ENCODE data around the gene DOK7.
"Not testable (repeated sequence)": the region's sequence is repeated elsewhere in the genome, so short reads cannot be mapped to it uniquely, and the experiment has no call there.

Gene DOK7

DNA sequence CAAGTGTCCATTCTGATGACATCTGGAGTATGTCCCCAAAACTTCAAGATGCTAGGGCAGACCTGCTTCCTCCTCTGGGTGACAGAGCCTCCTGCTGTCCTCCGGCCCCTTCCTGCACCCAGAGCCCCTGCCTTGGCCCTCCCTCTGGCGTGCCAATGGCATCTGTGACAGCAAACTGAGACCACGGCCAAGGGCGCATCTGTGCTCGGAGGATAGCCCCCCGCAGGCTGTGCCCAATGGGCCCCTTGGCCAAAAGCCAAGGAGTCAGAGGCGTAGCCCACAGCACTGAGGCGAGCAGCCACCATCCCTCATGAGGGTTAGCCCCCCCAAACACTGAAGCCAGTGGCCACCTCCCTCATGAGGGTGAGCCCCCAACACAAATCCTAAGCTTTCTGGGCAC is 61.2 kb downstream of the DOK7 start:
- DNase-seq = no peak

DNA sequence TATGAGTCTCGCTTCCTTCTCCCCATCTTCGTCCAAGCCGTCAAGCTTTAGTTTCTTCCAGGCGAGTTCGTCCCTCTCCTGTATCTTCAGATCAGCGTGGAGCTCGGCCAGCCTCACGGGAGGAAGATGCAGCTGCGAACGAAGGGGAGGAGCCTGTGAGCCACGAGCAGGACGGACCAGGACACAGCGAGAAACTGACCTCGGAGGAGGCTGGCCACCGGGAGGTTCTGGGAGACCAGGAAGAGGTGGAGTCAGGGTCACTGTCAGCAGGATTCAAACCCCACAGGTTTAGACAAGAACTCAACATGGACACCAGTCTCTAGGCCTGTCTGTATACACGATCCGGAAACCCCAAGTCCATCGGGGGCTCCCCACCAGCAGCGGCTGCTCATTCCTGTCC is 61.8 kb downstream of the DOK7 start:
- no peak for DNase-seq

DNA sequence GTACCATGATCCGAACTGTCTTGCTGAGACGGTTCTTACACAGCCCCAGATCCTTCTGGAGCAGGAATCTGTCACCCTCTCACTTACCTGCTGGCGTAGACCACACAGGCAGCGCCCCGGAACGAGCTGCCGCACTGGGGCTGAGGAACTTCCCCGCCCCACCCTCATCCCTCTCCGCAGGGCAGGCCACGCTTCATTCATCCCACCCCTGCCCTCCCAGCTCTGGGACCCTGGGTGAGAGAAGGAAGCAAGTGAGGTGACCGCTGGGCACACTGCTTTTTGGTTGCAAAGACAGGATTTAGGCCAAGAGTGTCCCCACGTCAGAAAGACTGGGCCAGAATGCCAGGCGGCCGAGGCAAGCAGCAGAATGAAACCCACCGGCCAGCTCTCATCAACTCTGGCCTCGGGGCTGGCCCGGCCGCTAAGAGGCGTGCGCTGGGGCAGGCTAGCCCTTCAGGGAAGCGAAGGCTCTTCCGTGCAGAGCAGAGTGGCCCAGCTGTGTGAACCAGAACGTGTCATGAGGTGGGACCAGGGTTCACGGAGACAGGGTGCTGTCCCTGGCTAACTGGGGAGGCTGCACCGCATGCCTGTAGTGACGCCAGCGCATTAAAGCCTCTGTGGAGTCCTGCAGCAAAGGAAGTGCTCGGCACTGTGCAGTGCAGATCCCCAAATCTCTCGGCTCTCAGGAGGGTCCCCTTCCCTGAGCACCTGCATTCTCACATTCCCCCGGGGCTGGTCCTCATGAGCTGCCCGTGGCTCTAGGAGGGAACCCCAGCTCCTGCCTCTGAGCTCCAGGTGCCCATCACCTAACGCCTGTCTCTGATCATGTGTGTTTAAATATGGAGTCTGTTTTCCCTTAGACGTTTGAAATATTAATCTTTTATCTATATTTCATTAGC is 62.7 kb downstream of the DOK7 start:
- no peak for DNase-seq

DNA sequence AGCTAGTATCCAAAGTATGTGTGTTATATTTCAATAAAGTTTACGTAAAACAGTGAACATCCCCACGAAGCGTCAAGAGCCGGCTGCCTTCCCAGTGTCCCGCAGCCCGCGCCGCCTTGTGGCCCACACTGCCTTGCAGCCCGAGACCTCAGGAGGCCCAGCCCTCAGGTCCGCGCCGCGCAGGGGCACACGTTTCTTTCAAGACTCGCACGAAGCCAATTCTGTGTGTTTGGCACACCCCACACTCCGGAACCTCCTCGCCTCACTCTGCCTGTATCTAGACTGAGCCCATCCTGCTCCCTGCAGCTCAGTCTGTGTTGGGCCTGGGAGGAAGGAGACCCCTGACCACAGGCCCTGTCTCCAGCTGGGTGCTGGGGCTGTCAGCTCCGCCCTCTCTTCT is 63.4 kb downstream of the DOK7 start:
- no peak for DNase-seq

DNA sequence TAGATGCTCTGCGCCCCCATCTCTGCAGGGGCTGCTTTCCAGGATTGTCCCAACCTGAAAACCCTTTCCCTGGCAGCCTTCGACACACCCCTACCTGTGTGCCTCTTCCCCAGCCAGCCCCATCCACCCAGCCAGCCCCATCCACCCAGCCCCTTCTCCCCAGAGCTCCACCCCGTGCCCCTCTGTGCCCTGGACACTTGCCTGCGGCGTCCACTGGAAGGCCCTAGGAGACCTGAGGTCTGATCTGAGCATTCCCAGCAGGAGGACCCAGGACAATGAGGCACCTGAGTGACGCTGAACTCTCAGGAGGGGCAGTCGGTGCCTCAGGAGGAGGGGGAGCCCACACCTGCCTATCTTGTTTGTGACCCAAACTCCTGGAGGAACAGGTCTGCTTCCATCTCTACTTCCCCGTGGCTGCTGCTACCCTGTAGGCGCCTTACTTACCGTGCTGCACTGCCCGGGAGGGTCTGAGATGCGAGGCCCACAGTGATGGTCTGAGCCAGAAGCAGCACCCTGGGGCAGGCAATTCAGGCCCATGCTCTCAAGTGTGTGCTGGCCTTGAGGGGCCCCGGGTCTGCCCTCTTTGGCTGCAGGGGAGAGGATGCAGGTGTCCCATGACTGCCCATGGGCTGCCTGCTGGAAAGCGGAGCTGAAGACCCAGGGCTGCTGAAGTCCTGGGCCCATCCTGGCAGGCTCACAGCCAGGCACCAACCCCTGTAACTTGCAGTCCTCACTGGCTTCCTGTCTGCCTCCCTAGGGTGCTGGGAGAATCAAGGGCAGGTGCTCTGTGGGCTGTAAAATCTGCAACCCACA is 64.2 kb downstream of the DOK7 start:
- DNase-seq = no peak

DNA sequence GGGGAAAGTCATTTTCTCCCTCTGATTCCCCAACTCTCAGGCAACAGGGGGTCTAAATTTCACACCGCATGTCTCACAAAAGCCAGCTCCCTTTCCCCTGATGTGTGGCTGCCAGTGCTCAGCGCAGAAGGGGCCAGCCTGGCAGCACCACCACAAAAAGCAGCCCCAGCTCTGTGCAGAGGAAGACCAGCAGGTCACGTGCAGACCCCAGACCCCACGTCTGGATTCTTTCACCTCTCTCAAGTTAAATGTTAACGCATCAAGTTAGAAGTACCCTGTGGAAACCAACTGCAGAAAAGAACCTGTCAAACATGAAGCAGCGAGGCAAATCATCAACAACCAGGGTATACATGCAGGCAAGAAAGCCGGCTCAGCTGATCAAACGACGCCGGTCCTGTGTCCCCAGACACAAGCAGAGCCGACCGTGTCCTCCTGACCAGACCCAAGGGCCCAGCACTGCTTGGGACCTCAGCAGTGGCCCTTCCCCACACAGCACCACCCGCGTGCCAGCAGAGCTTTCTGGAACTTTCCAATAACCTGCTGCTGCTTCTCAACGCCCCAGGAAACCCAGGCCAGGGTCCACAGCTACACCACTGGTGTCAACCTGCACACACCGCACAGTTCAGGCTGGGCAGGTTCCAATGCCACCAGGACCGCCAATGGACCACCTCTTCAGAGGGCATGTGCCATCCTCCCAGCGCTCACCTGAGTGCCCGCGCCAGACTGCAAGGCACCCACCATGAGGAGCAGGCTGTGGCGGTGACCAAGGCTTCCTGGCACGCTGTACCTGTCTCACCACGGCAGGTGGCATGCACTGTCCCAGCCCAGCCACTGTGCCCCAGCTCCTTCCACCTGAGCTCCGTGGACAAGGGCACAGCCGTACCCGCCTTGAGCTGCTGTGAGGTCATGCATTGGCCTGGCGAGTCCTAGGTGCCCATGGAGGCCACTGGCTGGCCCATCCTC is 65.1 kb downstream of the DOK7 start:
- no peak for DNase-seq

DNA sequence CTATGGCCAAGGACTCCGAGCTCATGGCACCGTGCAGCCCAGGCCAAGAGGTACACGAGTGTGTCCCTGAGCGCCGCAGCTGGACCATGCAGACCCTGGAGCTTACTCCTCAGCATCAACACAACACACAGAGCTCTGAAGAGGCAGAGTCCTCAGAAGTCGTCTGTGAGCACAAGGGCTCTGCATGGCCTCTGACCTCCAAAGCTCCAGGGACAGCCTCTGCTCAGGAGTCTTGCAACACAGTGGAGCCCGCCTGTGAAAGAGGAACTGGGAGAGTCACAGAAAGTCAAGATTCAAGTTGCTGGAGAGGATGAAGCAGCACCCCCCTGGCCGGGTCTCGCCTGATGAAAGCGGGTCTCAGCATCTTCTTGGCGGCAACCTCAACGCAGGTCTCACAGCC is 66.3 kb downstream of the DOK7 start:
- DNase-seq = no peak

DNA sequence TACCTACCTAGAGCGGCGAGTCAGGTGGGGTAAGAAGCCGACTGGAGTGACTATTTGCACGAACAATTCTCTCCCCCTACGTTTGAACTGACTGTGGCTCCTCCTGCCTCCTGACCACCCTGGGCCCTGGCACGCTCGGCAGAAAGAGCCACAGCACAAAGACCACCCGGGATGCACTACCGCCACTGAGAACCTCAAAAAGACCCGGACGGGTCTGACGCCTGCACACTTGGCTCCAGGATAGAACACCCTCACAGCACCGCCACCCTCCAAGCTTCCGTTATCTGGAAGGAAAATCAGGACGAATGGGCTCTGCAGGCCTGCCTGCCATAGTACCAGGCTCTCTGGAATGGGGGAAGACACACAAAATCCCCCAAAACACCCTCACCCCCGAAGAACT is 66.9 kb downstream of the DOK7 start:
- no peak for DNase-seq

DNA sequence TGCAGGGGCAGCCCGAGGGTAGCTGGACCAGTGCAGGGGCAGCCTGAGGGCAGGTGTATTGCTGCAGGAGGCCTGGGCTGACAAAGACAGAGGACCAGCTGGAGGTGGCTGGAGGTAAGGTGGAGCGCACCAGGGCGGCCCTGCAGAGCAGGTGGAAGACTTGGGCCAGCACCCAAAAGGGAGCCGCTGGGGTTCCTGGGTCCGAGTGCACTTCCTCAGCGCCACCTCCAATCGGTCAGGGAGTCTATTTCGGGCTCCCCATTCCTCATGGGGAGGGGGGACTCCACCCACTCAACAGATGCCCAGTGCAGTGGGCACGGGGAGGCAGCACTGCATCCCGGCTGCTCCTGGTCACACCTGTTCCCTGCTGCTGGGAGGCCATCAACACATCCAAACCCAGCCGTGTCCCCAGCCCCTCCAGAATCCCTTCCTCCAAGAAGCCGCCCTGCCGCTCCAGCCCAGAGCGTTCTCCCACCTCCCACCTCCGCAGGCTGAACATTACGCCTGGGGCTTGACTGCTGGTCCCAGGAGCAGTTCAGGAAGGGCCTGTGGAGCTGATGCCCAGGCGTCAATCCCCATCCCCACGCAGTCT is 67.7 kb downstream of the DOK7 start:
- no peak for DNase-seq

DNA sequence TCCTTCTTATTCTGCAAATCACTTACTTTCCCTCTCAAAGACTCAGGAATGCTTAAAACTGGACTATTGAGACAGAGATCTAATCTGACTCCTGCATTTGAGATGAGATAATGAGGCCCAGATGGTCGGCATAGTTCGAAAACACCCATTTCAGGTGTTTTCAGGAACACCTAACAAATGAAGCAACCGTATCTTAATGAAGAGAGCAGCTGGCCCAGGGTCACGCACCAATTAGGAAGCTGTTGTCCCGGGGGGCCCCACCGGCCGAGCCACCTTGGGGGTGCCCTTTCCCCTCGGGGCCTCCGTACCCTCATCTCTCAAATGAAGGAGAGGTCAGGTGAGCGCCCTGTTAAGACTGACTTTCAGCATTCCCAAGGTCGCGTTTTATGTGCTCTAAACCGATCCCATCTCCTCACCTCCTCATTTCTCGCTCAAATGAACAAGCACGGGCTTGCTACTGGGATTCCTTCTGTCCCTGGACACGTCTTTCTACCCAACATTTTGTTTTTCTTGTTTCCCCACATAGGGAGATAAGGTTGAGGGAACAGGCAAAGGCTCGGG is 68.3 kb downstream of the DOK7 start:
- DNase-seq = no peak

DNA sequence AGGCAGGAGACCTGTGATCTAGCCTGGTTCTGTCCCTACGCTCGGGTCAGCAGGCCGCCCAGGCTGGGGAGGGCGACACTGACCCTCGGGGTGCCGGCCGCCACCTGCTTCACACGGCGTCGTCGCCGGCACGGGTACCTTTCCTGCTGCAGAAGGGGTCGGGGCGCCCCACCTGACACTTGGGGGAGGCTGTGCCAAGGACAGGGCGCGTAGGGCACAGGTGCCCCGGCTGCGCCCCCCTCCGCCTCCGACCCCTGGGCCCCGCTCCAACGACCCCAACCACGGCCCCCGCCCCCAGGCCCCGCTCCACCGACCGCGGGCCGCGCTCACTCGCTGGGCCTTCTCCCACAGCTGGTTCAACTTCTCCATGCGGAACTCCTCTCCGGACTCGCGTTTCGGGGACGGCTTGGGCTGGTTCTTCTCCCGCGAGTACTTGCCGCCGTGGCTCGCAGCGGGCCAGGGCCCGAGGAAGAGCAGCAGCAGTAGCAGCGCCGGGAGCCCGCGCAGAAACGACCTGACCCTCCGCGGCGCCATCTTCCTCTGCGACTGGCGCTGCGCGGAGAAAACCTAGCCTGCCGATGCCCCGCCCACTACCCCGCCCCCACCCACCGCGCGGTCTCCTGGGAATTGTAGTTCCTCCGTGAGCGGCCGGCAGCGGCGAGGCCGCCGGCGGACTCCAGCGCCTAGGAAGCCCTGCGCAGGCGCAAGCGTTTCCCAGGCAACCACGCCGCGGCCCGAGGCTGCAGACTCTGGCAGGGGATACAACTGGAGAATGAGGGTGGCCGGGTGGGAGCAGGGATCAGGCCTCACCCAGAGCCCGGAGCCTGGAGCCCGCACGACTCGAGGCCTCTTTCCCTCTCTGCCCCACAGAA is 69.0 kb downstream of the DOK7 start, which contains the start of gene LRPAP1:
LRPAP1 (minus strand) TSS at position 544 of the 872 bp plus-strand sequence; CDS start at position 534, 10 bp downstream.
- peak; percentile 83 for DNase-seq

DNA sequence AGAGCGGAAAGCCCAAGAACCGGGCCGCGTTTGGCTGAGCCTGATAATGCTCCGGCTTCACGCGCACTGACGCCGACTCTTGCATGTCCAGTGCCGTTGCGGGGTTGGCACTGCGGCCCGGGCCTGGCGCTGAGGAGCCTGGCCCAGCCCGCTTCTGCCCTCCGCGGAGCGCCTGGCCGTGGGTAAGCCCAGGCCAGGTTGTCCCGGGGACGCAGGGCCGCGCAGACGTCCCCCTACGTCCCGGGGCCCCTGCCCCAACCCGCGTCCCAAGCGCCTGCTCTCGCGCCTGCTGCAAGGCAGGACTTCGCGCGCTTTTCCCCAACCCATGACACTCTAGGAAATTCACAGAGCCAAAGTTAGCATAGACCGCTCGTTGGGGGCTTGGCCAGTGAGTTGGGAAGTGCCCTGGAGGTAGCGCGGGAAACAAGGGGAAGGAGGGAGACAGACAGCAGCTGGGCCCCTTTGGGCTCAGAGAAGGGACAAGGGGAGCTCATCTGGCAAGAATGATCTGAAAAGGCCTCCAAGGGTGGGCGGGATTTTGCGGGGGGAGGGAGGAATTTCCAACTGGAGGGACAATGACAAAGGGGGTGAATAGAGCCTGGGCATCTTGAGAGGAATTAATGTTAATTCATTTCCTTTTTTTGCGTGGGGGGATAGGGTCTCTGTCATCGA is 69.8 kb downstream of the DOK7 start:
- DNase-seq = no peak

DNA sequence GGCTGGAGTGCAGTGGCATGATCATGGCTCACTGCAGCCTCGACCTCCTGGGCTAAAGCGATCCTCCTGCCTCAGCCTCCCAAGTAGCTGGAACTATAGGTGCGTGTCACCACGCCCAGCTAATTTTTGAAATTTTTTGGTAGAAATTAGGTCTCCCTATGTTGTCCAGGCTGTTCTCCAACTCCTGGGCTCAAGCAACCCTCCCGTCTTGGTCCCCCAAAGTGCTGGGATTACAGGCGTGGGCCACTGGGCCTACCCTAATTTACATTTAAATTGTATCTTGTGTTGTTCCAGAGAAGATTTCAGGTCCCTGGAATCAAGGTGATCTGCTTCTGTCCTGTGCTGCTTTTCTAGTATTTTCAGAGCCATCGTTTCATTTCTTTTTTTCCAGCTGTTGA is 70.3 kb downstream of the DOK7 start:
- DNase-seq = no peak

DNA sequence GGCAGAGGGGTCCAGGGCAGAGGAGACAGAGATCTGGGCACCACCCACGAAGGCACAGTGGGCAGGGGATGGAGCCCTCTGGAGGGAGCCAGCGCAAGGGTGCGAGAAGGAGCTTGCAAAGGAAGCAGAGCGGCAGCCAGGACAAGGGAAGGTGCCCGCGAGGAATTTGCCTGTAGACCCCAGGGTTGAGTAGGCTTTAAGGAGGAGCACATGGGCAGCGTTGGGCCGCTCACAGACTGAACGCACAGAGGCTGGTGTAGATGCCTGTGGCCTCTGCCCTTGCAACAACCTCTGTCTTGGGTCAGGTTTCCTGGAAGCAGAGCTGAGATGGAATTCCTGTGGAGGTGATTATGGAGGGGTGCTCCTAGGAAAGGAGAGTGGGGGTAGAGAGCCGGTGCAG is 72.7 kb downstream of the DOK7 start:
- not testable (repeated sequence) for DNase-seq

DNA sequence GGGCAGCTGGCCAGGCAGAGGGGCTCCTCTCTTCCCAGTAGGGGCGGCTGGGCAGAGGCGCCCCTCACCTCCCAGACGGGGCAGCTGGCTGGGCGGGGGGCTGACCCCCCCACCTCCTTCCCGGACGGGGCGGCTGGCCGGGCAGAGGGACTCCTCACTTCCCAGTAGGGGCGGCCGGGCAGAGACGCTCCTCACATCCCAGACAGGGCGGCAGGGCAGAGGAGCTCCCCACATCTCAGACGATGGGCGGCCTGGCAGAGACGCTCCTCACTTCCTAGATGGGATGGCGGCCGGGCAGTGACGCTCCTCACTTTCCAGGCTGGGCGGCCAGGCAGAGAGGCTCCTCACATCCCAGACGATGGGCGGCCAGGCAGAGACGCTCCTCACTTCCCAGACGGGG is 75.8 kb downstream of the DOK7 start:
- DNase-seq = not testable (repeated sequence)

DNA sequence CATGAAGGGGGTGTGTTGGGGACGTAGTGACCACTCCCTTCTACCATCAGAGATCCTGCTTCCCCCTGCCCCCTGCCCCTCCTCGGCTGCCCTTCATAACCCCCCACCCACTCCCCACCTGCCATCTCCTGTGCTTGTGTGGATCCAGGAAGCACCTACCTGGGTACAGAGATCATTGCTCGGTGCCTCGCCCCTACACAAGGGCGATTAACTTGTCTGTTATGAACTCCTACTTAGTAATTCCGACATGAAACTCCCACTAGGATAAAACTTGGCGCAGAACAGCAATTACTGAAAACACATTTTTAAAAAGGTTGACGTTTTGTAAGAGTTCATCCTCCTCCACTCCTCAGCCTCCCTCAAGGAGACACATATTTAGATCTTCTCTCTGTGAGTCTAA is 80.3 kb downstream of the DOK7 start:
- DNase-seq = not testable (repeated sequence)

Measured in NCI-H2227 treated with DMSO at 0.1 percent for 48 hours (cell line).